ENCODE results near the gene HOXC4.

Gene HOXC4

GRCh38 chr12:54053751-54054741 is at the start of gene HOXC4:
TSS of gene HOXC4 (plus strand) at chr12:54053835. CDS start at chr12:54053923, 88 bp downstream.
- DNase-seq: peak; percentile 26

DNA sequence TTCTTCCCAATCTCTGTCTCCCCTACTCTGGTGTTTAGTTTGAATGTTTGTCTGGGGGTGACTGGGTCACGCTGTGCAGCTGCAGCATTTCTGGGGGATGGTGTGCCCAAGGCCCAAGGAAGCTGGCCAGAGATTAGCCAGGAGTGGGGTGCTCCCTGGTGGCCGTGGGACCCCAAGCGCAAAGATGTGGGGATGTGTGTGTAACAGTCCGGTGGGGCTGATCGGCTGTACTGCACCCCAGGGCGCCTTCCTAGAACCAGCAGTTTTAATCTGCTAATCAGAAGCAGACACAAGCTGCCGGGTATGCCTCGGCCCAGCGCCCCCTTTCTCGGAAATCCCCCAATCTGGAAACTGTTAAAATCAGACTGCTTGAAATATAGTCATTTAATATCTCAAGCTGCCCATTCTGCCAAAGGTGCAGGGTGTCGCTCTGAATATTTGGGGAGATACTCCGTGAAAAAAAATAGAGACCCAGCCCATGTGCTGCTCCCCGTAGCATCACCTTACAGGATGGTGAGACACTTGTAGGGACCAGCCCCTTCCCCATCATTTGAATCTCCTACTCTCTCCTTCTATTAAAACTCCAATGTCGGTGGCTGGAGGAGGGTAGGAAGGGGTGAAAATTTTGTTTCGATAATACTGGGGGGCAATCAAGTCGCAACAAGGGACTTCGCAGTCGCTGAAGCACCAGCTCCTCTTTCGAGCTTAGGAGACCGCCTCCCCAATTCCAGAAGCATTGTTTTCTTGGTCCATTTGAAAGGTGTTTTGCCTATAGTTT is 49.4 kb upstream of the HOXC4 start:
- DNase-seq: no peak

GRCh38 chr12:54004841-54005530 is 48.6 kb upstream of the HOXC4 start:
- peak; percentile 57 for DNase-seq

- no peak for DNase-seq
These were observed 48.1 kb upstream of the HOXC4 start for GRCh38 chr12:54005531-54005852.

- DNase-seq: peak; percentile 85
These were observed 47.6 kb upstream of the HOXC4 start for GRCh38 chr12:54005853-54006558.

- DNase-seq: no peak
These were observed 46.9 kb upstream of the HOXC4 start for GRCh38 chr12:54006559-54007220.

DNA sequence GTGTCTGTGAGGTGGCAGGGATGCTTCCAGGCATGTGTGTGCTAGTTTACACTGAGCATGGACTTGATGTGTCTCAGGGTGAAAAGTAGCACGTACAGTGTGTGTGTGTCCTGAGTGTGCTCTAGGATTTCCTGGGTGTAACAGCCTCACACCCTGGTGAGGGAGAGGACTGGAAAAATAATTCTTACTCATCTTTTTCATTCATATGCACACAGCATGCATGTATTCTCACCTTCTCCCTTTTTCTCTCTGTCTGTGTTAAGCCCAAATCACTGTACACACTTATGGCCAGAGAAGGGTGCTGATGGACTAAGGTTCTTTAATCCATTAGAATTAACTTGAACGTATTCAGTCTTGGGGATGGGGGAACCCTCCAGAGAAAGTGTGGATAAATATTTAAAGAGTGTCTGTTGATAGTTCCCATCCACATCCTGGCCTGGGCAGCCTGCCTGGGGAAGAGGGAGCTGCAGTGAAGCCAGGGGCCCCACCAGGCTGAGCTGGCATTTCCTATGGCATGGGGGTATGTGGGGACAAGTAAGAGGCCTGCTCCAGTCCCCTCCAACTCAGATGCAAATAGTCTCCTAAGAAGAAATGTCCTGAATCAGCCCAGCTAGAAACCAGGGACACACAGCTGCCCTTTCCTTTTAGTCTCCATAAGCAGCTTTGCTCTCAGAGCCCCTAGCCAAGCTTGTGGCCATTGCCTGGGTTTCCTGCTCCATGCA is 45.9 kb upstream of the HOXC4 start:
- DNase-seq: no peak

GRCh38 chr12:54008260-54008552 is 45.4 kb upstream of the HOXC4 start:
- no peak for DNase-seq

DNA sequence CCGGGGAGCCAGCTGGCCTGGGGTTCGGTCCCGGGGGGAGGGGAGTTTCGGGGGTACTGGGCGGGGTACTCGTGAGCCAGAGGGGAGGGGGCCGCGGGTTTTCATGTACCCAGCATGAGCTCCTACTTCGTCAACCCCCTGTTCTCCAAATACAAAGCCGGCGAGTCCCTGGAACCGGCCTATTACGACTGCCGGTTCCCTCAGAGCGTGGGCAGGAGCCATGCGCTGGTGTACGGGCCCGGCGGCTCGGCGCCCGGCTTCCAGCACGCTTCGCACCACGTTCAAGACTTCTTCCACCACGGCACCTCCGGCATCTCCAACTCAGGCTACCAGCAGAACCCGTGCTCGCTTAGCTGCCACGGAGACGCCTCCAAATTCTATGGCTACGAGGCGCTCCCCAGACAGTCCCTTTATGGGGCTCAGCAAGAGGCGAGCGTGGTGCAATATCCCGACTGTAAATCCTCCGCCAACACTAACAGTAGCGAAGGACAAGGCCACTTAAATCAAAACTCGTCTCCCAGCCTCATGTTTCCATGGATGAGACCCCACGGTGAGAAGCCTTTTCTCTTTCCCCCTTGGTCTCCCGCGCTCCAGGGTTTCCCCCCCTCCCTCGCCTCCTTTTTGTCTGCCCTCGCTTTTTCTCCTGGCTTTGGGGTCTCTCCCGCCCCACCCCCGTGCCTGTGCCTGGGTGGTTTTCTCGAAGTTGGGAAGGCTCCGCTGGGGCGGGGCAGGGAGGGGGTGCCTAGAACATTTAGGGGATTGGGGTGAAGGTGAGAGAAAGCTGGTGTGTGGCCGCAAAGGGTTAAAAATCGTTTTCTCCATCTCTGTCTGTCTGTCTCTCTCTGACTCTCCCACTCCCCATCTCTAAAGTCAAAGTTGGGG is 44.2 kb upstream of the HOXC4 start:
- DNase-seq: peak; percentile 33

- no peak for DNase-seq
These were observed 43.3 kb upstream of the HOXC4 start for GRCh38 chr12:54010053-54010971.

DNA sequence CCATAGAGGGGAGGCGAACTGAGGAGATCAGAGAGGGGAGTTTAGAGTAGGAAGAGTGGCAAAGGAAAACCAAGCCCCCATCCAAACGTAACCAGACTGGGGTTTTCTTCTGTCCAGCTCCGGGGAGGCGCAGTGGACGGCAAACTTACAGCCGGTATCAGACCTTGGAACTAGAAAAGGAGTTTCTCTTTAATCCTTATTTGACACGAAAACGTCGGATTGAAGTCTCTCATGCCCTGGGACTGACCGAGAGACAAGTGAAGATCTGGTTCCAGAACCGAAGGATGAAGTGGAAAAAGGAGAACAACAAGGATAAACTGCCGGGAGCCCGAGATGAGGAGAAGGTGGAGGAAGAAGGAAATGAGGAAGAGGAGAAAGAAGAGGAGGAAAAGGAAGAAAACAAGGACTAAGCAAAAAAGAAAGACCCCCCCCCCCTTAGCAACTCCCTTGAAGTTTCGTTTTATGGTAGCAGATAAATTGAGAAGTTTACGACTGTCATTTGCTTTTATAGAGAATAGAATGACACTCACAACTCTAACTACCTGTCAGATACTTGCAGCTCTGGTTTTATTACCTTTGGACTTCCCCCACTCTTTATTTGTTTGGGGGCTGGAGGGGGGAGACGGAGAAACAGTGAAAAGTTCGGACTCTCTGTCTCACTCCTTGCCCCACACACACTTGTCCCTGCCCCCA is 42.5 kb upstream of the HOXC4 start:
- DNase-seq: no peak

- DNase-seq: no peak
These were observed 41.7 kb upstream of the HOXC4 start for GRCh38 chr12:54011665-54012532.

DNA sequence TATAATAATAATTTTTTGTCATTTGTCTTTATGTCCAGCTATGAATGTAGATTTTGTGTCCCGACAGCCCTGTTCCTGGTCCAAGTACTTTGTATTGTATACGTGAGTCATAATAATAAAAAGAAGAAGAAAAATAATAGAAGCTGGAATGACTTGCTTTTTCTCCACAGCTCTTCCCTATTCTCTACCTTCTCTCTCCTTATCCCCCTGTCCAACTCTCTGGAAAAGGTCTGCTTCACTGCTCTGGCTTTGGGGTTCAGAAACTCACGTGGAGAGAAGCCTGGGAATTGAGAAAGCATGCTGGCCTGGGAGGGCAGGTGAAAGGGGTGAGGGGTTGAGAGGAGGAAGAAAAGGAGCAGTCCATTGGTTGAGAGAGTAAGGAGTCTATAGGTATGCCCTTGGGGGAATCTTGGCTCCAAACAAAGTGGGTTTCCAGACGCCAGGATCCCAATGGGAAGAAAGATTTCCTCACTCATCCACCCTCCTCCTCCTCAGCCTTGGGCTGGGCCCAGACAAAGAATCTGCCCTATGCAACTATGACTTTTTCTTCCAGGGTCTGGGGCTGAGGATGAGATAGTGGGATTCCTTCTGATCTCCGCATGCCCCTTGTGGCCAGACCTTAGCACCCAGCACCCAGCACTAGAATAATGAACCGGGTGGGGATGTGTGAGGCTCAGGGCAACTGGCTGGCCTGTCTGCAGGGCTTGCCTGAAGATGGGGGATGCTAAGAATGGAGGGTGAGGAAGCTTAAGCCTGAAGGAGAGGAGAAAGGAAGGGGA is 40.8 kb upstream of the HOXC4 start:
- DNase-seq: no peak

GRCh38 chr12:54014377-54015017 is 39.1 kb upstream of the HOXC4 start:
- no peak for DNase-seq

DNA sequence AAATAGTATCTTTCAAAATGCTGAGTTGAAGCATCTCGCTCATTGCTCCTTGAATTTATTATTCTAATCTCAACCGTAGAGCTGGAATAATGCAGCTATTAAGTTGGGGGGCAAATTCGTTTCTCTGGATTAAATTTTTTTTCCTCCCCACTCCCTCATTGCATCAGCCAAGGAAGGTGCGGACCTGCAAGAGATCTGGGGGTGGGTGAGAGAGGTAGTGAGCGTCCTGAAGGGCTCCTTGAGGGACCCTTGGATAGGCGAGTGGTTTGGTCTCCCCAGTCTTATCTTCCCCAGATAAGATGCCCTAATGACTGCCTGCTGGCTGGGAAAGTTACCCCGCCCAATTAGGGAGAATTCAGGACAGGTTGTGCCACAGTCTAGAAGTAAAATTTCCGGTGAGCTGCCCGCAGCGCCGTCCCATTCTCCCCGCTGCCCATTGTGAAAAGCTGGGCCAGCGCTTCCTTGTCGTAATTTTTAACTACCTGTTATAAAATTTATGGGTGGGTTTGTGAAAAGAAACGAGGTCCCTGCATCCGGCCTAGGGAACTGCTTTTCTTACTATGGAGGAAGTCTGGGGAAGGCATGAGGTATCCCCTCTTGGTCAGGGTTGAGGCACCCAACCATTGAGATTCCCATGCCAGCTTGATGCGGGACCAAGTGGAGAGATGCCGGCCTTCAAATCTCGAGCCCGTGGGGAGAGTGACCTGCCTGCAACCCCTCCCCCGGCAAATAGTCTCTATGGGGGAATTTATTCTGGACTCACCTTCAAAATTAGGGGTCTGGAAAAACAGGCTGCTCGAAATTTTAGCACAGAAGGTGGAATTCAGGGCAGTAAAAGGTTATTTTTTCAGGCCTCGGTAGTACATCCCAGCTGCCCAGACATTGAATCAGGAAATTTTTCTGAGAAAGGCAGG is 38.4 kb upstream of the HOXC4 start:
- DNase-seq: no peak

All from DMS53 (cell line).